Kidney epithelial cell (primary cell): ENCODE measurements around the gene PURB. TPM values are rescaled to one million over a fixed set of nuclear protein-coding genes. Genes with fewer than 3 reads are reported as not detected.

Experiments
- DNase-seq: peaks from one replicate; pipeline ENCODE4 v3.0.0-alpha.2; 2010; ENCODE audit warnings: low read depth
- H3K27me3 ChIP-seq: 2 replicates; pipeline ENCODE4 v1.6.0; 2011; ENCODE audit warnings: low read length; ENCODE audit not compliant: control insufficient read depth, insufficient read depth
- H3K36me3 ChIP-seq: 2 replicates; pipeline ENCODE4 v1.5.1; 2011; ENCODE audit warnings: low read length; ENCODE audit not compliant: control insufficient read depth, insufficient read depth
- H3K4me3 ChIP-seq: 2 replicates; pipeline ENCODE4 v1.5.1; 2011; ENCODE audit warnings: low read depth, mild to moderate bottlenecking, control low read depth, low read length
- total RNA-seq: library from RNA; depleted of rRNA; stranded (reverse); fragments of >200 nt; gene quantifications from 2 replicates; pipeline ENCODE4 v1.2.3, GENCODE V29; 2015
- TF ChIP-seq, protein P1 (sequence below): IDR thresholded peaks from 2 replicates; pipeline ENCODE4 v1.5.1; 2011; ENCODE audit warnings: mild to moderate bottlenecking, moderate library complexity, low read length, control low read depth, inconsistent platforms; ENCODE audit not compliant: insufficient read depth, poor library complexity, severe bottlenecking

PURB gene
- total RNA-seq, 1 donor from 2014 or later = 19.8 TPM

DNA sequence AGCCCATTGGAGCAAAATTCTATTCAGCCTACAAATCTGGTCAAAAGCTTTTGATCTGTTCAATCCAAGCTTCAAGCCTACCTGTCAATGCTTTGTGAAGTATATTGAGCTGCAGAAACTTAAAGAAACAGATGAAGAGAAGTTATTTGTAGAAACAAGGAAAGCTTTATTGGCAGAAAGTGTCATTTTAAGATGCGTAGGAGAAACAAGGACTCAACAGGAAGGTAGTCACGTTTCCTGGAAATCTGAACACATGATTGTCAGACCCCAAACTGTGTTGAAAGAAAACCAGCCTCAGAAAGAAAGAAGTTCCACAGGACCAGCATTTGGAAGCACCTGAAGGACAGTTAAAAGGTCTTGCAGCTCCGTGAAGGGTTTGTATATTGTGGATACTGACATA lies 34.8 kb upstream of the PURB start:
- no peaks in the 10 kb centered on the region for H3K27me3 ChIP-seq
- DNase-seq = no peak
- TF ChIP-seq, protein P1, sequence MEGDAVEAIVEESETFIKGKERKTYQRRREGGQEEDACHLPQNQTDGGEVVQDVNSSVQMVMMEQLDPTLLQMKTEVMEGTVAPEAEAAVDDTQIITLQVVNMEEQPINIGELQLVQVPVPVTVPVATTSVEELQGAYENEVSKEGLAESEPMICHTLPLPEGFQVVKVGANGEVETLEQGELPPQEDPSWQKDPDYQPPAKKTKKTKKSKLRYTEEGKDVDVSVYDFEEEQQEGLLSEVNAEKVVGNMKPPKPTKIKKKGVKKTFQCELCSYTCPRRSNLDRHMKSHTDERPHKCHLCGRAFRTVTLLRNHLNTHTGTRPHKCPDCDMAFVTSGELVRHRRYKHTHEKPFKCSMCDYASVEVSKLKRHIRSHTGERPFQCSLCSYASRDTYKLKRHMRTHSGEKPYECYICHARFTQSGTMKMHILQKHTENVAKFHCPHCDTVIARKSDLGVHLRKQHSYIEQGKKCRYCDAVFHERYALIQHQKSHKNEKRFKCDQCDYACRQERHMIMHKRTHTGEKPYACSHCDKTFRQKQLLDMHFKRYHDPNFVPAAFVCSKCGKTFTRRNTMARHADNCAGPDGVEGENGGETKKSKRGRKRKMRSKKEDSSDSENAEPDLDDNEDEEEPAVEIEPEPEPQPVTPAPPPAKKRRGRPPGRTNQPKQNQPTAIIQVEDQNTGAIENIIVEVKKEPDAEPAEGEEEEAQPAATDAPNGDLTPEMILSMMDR = no peak

DNA sequence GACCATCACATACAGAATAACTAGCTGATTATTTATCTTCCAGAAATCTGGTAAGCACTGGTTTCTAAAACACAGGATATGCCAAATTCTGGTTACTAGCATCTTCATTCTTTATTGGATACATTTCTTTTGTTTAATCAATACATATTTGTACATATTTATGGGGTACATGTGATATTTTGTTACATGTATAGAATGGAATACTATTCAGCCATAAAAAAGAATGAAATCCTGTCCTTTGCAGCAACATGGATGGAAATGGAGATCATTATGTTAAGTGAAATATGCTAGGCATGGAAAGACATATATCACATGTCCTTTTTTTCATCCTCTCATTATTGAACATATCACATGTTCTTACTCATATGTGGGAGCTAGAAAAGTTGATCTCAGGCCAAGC lies 32.7 kb upstream of the PURB start:
- H3K36me3 ChIP-seq = no peaks in the 10 kb centered on the region
- H3K27me3 ChIP-seq = no peaks in the 10 kb centered on the region
- TF ChIP-seq, protein P1 = no peak
- no peak overlapping the region for H3K4me3 ChIP-seq
- no peak for DNase-seq

More for the DNA sequence above, 34.8 kb upstream of the PURB start:
- H3K36me3 ChIP-seq = no peaks in the 10 kb centered on the region
- no peak overlapping the region for H3K4me3 ChIP-seq

DNA sequence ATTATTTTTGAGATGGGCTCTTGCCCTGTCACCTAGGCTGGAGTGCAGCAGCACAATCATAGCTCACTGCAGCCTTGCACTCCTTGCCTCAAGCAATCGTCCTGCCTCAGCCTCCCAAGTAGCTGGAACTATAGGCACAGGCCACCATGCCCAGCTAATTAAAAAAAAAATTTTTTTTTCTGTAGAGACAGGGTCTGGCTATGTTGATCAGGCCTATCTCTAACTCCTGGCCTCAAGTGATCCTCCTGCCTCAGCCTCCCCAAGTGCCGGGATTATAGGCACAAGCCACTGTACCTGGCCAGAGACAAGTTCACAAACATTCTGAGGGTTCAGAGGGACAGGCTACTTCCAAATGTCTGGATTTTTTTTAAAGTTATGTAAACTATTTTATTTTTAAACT lies 32.1 kb upstream of the PURB start:
- TF ChIP-seq, protein P1 = no peak
- H3K4me3 ChIP-seq = no peak overlapping the region
- no peaks in the 10 kb centered on the region for H3K36me3 ChIP-seq
- no peaks in the 10 kb centered on the region for H3K27me3 ChIP-seq
- no peak for DNase-seq

DNA sequence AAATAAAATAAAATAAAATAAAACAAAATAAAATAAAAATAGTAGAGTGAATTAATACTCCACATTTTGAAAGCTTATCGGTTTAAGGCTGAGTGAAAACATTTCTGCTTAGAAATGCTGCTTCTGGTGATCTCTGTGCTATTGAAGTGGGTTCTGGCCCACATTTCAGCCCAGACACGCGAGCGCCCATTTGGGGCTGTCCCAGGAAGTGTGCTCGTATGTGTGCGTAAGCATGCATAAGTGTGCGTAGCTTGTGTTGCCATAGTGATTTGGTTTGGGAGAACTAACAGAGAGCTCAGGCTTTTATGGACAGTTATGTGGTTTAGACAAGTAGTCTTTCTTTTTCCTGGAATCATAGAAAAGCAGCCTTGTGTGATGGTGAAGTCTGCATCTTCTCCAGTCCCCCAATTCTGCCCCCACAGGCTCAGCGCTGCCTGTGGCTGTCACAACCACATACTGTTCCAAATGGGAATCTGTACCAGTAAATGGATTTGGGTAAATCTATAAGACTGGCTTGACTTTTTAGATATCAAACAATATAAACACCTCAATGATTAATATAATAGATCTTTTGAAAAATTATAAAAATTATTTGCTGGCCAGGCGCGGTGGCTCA lies 29.8 kb upstream of the PURB start:
- no peak overlapping the region for H3K4me3 ChIP-seq
- H3K36me3 ChIP-seq = no peaks in the 10 kb centered on the region
- no peaks in the 10 kb centered on the region for H3K27me3 ChIP-seq
- TF ChIP-seq, protein P1 = no peak
- DNase-seq = no peak

DNA sequence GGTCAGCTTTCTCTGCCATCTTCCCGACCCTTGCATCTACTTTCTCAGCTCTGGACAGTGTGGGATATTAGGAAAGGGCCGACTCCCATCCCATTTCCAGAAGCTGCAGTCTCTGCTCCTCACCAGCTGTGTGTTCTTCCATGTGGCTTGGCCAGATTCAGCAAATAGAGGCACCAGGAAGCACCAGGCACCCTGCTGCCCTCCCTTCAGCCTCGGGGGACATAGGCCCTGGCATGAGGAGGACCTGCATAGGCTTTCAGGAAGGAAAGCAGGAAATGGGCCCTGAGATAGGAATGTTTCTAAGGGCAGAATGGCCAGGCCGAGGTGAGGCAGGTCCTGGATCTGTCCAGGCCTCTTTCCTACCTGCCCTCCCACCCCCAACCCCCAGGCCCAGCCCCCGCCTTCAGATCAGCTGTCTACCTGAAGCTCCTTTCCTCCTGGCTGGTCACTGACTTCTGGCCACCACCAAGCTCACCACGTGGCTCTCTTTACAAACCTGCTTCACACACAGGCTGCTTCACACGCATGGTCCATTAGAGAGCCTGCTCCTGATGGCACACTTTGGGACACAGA lies 27.5 kb upstream of the PURB start:
- Histone ChIP-seq H3K4me3 (no peak overlapping the region), H3K36me3 (no peaks in the 10 kb centered on the region), H3K27me3 (no peaks in the 10 kb centered on the region)
- TF ChIP-seq, protein P1 = no peak
- no peak for DNase-seq

DNA sequence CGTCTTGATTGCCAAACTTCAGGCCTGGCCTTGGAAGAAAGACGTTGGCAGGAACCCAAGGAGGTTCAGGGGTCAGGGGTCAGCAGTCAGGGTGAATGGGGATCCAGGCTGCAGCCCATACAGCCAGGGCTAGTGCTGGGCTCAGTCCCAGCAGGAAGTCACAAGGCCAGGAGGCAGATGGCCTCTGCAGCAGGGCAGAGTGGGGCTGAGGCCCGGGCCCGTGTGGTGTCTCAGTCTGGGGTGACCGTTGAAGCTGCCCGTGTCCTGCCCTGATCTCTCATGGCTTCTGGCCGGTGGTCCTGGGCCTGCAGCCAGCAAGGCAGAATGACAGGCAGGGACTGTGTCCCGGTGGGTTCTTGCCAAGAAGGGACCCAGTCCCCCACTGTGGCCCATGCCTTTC lies 26.6 kb upstream of the PURB start:
- TF ChIP-seq, protein P1 = no peak
- DNase-seq = no peak
- no peak overlapping the region for H3K4me3 ChIP-seq
- H3K36me3 ChIP-seq = no peaks in the 10 kb centered on the region
- H3K27me3 ChIP-seq = no peaks in the 10 kb centered on the region
